ENCODE results near the gene CD63. TPM values are rescaled to one million over a fixed set of nuclear protein-coding genes. Genes with fewer than 3 reads are reported as not detected.

The CD63 gene
- total and polyA plus RNA-seq, 2 of the 13 experiments (the other 11 are each of a cell fraction or from before 2014, with no cell fraction given): 234 to 277 TPM

GRCh38 chr12:55702861-55703260 lies 25.9 kb downstream of the CD63 start (continued):
- TF ChIP-seq ZNF367 (CRISPR knock-in tag; IDR thresholded peaks at IDR 0.05; ENCODE audit: borderline replicate concordance) (no peak), UBTF (CRISPR knock-in tag; IDR thresholded peaks at IDR 0.05) (0 out of 2 replicates have a peak, but pooled peaks have one; percentile 22), ZNF263 (CRISPR knock-in tag; IDR thresholded peaks at IDR 0.05) (peak; percentile 81), XRCC5 (optimal IDR thresholded peaks at IDR 0.05; ENCODE audit: low read length) (peak; percentile 15), ZNF720 (CRISPR knock-in tag; IDR thresholded peaks at IDR 0.05) (no peak), SNRNP70 (IDR thresholded peaks at IDR 0.05; ENCODE audit: low read depth, low read length) (no peak), ZFX (CRISPR knock-in tag; IDR thresholded peaks at IDR 0.05; ENCODE audit: low read depth) (0 out of 2 replicates have a peak, but pooled peaks have one; percentile 26), RBAK (CRISPR knock-in tag; IDR thresholded peaks at IDR 0.05) (peak; percentile 81), SNAI1 (CRISPR knock-in tag; IDR thresholded peaks at IDR 0.05; ENCODE audit: borderline replicate concordance) (no peak), ZFAT (CRISPR knock-in tag; conservative IDR thresholded peaks at IDR 0.05) (no peak), ZNF17 (CRISPR knock-in tag; IDR thresholded peaks at IDR 0.05) (no peak), MYNN (CRISPR knock-in tag; IDR thresholded peaks at IDR 0.05; ENCODE audit: low read depth) (no peak), NR2C2 (CRISPR knock-in tag; IDR thresholded peaks at IDR 0.05; ENCODE audit: borderline replicate concordance) (no peak)

Data from HepG2 (cell line).